ENCODE results near the gene YOD1. TPM values are rescaled to one million over a fixed set of nuclear protein-coding genes. Genes with fewer than 3 reads are reported as not detected.

Gene YOD1
- total RNA-seq, 5 donors from 2014 or later (not counting 1 experiment from before 2014, with no cell fraction given) = 7.8 to 13.5 (median 8.7) TPM

DNA sequence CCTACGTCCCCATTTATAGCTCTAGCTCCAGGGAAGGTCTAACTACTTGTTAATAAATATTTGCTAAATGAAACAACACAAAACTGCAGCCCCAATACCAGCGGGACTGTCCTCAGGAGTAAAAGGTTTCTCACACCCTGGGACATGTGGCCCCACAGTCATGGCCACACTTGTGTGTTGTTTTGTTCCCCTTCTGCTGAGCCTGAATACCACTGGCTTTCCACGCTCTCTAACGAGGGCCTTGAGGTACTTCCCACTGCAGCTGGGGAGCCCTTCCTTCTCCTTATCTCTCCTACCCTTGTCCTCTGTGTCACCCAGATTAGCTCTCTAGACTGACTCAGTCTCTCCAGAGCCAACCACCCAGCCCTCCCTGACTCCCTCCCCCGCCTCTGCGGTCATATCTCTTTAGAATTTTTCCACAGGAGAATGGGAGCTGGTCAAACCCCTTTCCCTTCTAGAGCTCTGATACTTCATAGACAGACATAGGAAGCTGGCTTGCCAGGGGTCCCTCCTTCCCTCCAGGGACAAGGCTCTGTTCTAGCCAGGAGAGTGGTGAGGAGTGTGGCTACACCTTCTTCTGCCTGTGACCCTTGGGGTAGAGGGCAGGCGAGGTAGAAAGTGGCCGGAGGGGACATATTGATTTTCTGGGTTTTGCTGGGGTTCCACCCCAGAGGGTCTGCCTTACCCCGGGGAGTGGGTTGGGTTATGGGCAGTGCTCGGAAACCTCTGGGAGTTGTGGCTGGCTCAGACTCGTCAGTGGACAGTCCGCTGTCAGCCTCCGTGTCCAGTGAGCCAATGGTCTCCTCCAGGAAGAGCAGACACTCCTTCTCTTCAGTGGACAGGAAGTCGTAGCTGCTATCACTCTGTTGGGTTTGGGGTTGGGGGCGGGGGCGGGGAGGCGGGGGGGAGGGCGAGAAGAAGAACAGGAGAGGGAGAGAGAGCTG is 26.5 kb downstream of the YOD1 start:
- ChIA-PET POLR2A (interaction anchor here in 1 of 2 donors (0.6 kb wide), 1 partner anchor 327 kb away, joined by 3 read pairs; no protein-coding TSS in a partner anchor), CTCF (no interaction called here)
- Mint-ChIP-seq H3K9me3 (no peaks in the 10 kb centered on the region), H3K36me3 (peaks cover 6% of the 10 kb centered on the region), H3K27ac (no peak overlapping the region), H3K27me3 (peaks cover 13 to 28% of the 10 kb centered on the region in 2 donors), H3K4me1 (no peaks in the 10 kb centered on the region), H3K4me3 (no peak overlapping the region)
- WGBS (ENCODE audit: insufficient coverage) = 54% methylated on average over 7 of the region's 18 CpGs
- Histone ChIP-seq H3K27ac (ENCODE audit: low read length) (no peak overlapping the region), H3K9me3 (no peaks in the 10 kb centered on the region), H3K4me1 (ENCODE audit: control insufficient read depth in 1 of 2, extremely low read depth in 1 of 2, insufficient read depth in 2 of 2, low read length in 2 of 2) (no peaks in the 10 kb centered on the region), H3K36me3 (ENCODE audit: control insufficient read depth in 2 of 2, extremely low read depth in 1 of 2, insufficient read depth in 1 of 2, low read length in 1 of 2) (no peaks in the 10 kb centered on the region), H3K27me3 (replicated peaks in 1 of 2; ENCODE audit: control insufficient read depth in 2 of 2, extremely low read depth in 1 of 2, insufficient read depth in 2 of 2, low read length in 1 of 2) (peaks cover 0 to 30% of the 10 kb centered on the region in 2 experiments), H3K4me3 (ENCODE audit: control insufficient read depth in 1 of 2, extremely low read depth in 1 of 2, low read length in 1 of 2) (no peak overlapping the region)
- no peak for DNase-seq
- ATAC-seq (replicated peaks in 1 of 4) = no peak

DNA sequence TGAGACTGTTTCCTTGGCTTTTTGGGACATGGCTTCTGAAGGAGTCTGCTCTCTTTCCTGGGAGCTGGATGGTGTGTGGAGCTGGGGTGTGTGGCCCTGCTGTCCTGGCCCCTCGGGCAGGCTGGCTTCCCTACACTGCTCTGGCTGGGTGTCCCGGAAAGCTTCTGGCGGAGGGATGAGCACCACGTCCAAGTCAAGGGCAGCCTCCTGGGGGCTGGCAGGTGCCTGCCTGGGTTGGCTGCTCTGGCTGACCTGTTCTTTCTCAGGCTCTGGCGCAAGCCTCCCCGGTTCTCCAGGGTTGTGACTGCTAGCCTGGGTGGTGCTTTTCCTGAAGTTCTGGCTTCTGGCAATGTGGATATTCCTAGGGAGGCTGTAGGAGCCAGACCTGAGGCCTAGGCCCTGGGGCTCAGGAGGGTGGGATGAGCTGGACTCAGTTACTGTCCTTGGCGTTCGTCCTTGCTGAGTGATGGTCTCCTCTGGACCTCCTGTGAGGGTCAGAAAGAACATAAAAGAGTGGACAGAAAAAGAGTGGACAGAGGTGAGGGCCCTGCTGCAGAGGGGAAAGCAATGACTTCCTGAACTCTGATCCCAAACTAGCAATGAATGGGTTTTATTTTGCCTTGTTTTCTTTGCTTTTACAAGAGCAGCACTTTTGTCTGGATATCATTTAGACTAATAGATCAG is 27.9 kb downstream of the YOD1 start:
- POLR2A ChIA-PET = no interaction called here
- no peak overlapping the region for H3K27ac Mint-ChIP-seq
- 88% methylated on average over 8 of the region's 8 CpGs for WGBS (ENCODE audit: insufficient coverage)

DNA sequence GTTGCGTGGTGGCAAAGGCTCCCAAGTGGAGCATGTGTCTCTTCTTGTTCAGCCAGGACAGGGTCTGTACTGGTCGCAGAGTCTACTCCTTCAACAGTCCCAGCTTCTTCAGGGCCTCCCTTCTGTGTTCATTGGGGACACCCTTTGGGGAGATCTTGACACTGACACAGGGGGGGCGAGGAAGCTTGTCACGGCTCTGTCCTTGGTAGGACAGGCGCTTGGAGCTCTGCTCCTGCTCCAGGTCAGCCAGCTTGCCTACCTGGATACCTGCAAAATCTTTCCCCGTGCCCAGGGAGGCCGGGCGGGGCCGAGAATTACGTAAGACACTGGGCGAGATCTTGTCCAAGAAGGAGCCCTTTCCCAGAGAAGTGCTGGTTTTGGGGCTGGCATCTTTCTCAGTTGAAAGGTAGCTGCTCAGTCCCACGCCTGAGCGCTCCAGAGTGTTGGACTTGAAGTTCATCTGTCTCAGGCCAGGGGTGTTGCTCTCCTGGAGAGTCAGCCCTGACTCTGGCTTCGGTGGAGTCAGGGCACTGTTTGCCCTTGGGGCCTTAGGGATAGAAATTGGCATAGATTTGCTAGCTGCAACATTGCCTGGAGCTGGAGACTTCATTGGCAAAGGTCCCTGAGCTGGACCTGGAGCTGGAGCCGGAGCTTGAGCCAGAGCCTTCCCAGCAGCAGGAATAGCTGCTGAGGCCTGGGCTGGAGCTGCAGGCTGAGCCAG is 29.0 kb downstream of the YOD1 start:
- no peak overlapping the region for H3K27ac Mint-ChIP-seq
- Histone ChIP-seq H3K4me1 (ENCODE audit: control insufficient read depth in 1 of 2, extremely low read depth in 1 of 2, insufficient read depth in 2 of 2, low read length in 2 of 2) (no peaks in the 10 kb centered on the region), H3K27ac (ENCODE audit: low read length) (no peak overlapping the region), H3K9me3 (no peaks in the 10 kb centered on the region), H3K4me3 (ENCODE audit: control insufficient read depth in 1 of 2, extremely low read depth in 1 of 2, low read length in 1 of 2) (no peak overlapping the region), H3K27me3 (replicated peaks in 1 of 2; ENCODE audit: control insufficient read depth in 2 of 2, extremely low read depth in 1 of 2, insufficient read depth in 2 of 2, low read length in 1 of 2) (peaks cover 0 to 26% of the 10 kb centered on the region in 2 experiments), H3K36me3 (ENCODE audit: control insufficient read depth in 2 of 2, extremely low read depth in 1 of 2, insufficient read depth in 1 of 2, low read length in 1 of 2) (no peaks in the 10 kb centered on the region)
- 74% methylated on average over 15 of the region's 15 CpGs for WGBS (ENCODE audit: insufficient coverage)
- H3K4me3 Mint-ChIP-seq = no peak overlapping the region
- H3K27me3 Mint-ChIP-seq = peaks cover 5 to 24% of the 10 kb centered on the region in 2 donors
- no peaks in the 10 kb centered on the region for H3K4me1 Mint-ChIP-seq
- H3K9me3 Mint-ChIP-seq = no peaks in the 10 kb centered on the region
- DNase-seq (no peak), ATAC-seq (replicated peaks in 1 of 4) (no peak)
- POLR2A ChIA-PET = no interaction called here
- peaks cover 2% of the 10 kb centered on the region for H3K36me3 Mint-ChIP-seq
- CTCF ChIA-PET = interaction anchor here (0.8 to 1.5 kb wide), 2 partner anchors 10 to 25 kb away, joined by 3 read pairs; partner anchors contain the start of gene C1orf116 (in 1 of the 2)

More for the DNA sequence above, 27.9 kb downstream of the YOD1 start:
- H3K27me3 Mint-ChIP-seq = peaks cover 9 to 30% of the 10 kb centered on the region in 2 donors
- Histone ChIP-seq H3K9me3 (no peaks in the 10 kb centered on the region), H3K27me3 (replicated peaks in 1 of 2; ENCODE audit: control insufficient read depth in 2 of 2, extremely low read depth in 1 of 2, insufficient read depth in 2 of 2, low read length in 1 of 2) (peaks cover 0 to 31% of the 10 kb centered on the region in 2 experiments), H3K27ac (ENCODE audit: low read length) (no peak overlapping the region), H3K4me3 (ENCODE audit: control insufficient read depth in 1 of 2, extremely low read depth in 1 of 2, low read length in 1 of 2) (no peak overlapping the region), H3K36me3 (ENCODE audit: control insufficient read depth in 2 of 2, extremely low read depth in 1 of 2, insufficient read depth in 1 of 2, low read length in 1 of 2) (no peaks in the 10 kb centered on the region), H3K4me1 (ENCODE audit: control insufficient read depth in 1 of 2, extremely low read depth in 1 of 2, insufficient read depth in 2 of 2, low read length in 2 of 2) (no peaks in the 10 kb centered on the region)
- CTCF ChIA-PET = interaction anchor here in 1 of 2 donors (1.5 kb wide), 1 partner anchor 24 kb away, joined by 3 read pairs; no protein-coding TSS in a partner anchor
- no peak overlapping the region for H3K4me3 Mint-ChIP-seq
- DNase-seq = no peak
- H3K4me1 Mint-ChIP-seq = no peaks in the 10 kb centered on the region
- no peaks in the 10 kb centered on the region for H3K9me3 Mint-ChIP-seq
- no peak for ATAC-seq (replicated peaks in 1 of 4)
- peaks cover 6% of the 10 kb centered on the region for H3K36me3 Mint-ChIP-seq

DNA sequence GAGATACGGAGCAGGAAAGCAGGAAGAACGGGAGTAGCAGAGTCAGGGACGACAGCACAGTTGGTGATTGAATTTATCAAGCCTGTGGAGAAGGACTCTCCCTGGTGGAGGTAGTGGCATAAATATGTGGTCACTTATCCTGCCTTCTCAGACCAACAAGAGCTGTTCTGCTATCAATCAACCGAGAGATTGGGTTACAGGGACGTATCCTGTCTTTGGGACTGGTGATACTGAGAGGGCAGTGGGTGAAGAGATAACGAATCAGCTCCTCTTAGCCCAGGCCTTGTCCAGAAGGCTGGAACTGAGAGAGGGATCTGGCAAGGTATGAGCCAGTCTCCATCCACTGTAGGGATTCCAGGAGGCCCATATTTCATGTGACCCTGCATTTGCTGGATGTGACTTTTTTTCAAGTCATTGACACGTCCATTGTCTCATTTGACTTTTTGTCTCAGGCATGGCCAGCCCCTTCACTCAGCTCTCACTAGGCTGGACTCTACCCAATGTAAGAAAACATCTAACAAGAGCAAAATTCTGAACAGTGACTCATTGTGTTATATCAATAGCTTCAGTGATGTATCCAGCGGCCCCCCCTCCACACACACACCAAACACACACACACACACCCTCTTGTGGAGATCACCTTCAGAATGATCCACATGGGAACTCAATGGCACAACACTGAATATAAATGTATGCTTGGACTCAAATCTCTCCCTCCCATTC is 29.7 kb downstream of the YOD1 start:
- DNase-seq (no peak), ATAC-seq (replicated peaks in 1 of 4) (no peak)
- no peaks in the 10 kb centered on the region for H3K9me3 ChIP-seq
- no peak overlapping the region for H3K4me3 ChIP-seq (ENCODE audit: control insufficient read depth in 1 of 2, extremely low read depth in 1 of 2, low read length in 1 of 2)
- no peaks in the 10 kb centered on the region for H3K36me3 ChIP-seq (ENCODE audit: control insufficient read depth in 2 of 2, extremely low read depth in 1 of 2, insufficient read depth in 1 of 2, low read length in 1 of 2)
- Mint-ChIP-seq H3K27ac (no peak overlapping the region), H3K9me3 (no peaks in the 10 kb centered on the region), H3K4me1 (no peaks in the 10 kb centered on the region), H3K27me3 (peaks cover 4 to 18% of the 10 kb centered on the region in 2 donors), H3K4me3 (no peak overlapping the region), H3K36me3 (no peaks in the 10 kb centered on the region)
- ChIA-PET POLR2A (no interaction called here), CTCF (interaction anchor here (0.8 to 1.5 kb wide), 2 partner anchors 11 to 25 kb away, joined by 3 read pairs; partner anchors contain the start of gene C1orf116 (in 1 of the 2))
- H3K4me1 ChIP-seq (ENCODE audit: control insufficient read depth in 1 of 2, extremely low read depth in 1 of 2, insufficient read depth in 2 of 2, low read length in 2 of 2) = no peaks in the 10 kb centered on the region
- H3K27ac ChIP-seq (ENCODE audit: low read length) = no peak overlapping the region
- peaks cover 0 to 26% of the 10 kb centered on the region in 2 experiments for H3K27me3 ChIP-seq (replicated peaks in 1 of 2; ENCODE audit: control insufficient read depth in 2 of 2, extremely low read depth in 1 of 2, insufficient read depth in 2 of 2, low read length in 1 of 2)
- WGBS (ENCODE audit: insufficient coverage) = 79% methylated on average over 6 of the region's 8 CpGs

DNA sequence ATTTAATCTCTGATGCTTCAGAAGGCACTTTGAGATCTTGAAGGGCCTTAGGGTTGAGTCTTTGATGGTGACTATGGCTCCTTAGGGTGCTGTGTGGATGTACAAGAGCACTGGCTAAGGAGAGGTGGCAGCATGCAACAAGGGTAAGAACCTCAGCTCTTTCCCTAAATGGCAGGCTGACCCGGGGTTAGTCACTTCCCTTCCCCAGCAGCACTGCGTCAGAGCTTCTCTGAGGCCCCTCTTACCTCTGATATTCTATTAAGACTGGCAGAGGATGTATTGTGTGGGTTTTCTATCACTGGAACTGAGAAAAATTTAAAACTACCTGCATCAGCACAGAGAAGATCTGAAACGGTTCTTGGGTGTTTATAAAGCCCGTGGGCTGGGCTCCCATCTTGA is 30.3 kb downstream of the YOD1 start:
- no peaks in the 10 kb centered on the region for H3K9me3 ChIP-seq
- ChIA-PET POLR2A (interaction anchor here in 1 of 2 donors (0.5 to 0.6 kb wide), 2 partner anchors 18 to 190 kb away, joined by 3 to 6 read pairs; no protein-coding TSS in a partner anchor), CTCF (interaction anchor here in 1 of 2 donors (0.6 kb wide), 1 partner anchor 411 kb away, joined by 3 read pairs; no protein-coding TSS in a partner anchor)
- H3K4me3 Mint-ChIP-seq = no peak overlapping the region
- H3K27ac Mint-ChIP-seq = no peak overlapping the region
- H3K27ac ChIP-seq (ENCODE audit: low read length) = no peak overlapping the region
- no peaks in the 10 kb centered on the region for H3K9me3 Mint-ChIP-seq
- no peak for DNase-seq
- ATAC-seq (replicated peaks in 1 of 4) = no peak
- H3K36me3 ChIP-seq (ENCODE audit: control insufficient read depth in 2 of 2, extremely low read depth in 1 of 2, insufficient read depth in 1 of 2, low read length in 1 of 2) = no peaks in the 10 kb centered on the region
- H3K4me1 Mint-ChIP-seq = no peaks in the 10 kb centered on the region
- peaks cover 9 to 17% of the 10 kb centered on the region in 2 donors for H3K27me3 Mint-ChIP-seq
- no peak overlapping the region for H3K4me3 ChIP-seq (ENCODE audit: control insufficient read depth in 1 of 2, extremely low read depth in 1 of 2, low read length in 1 of 2)
- no CpG with 5 or more reads among the region's 4 CpGs for WGBS (ENCODE audit: insufficient coverage)
- no peaks in the 10 kb centered on the region for H3K36me3 Mint-ChIP-seq
- H3K27me3 ChIP-seq (replicated peaks in 1 of 2; ENCODE audit: control insufficient read depth in 2 of 2, extremely low read depth in 1 of 2, insufficient read depth in 2 of 2, low read length in 1 of 2) = peaks cover 0 to 26% of the 10 kb centered on the region in 2 experiments
- no peaks in the 10 kb centered on the region for H3K4me1 ChIP-seq (ENCODE audit: control insufficient read depth in 1 of 2, extremely low read depth in 1 of 2, insufficient read depth in 2 of 2, low read length in 2 of 2)

All from T-cell (primary cell).